Measurements from ENCODE around the gene KRCC1.
"Not testable (repeated sequence)": the region's sequence is repeated elsewhere in the genome, so short reads cannot be mapped to it uniquely, and the experiment has no call there.

Gene KRCC1

DNA sequence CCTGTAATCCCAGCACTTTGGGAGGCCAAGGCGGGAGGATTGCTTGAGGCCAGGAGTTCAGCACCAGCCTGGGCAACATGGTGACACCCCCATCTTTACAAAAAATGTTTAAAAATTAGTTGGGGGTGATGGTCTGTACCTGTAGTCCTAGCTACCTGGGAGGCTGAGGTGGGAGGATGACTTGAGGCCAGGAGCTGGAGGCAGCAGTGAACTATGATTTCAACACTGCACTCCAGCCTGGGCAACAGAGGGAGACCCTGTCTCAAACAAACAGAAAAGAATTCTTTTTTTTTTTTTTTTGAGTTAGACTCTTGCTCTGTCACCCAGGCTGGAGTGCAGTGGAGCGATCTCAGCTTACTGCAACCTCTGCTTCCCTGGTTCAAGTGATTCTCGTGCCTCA lies 55.1 kb downstream of the KRCC1 start:
- not testable (repeated sequence) for H3K9ac ChIP-seq (ENCODE audit: low read depth, low read length); H3K9me3 ChIP-seq (ENCODE audit: control insufficient read depth, insufficient read depth, low read length); H3K27me3 ChIP-seq (ENCODE audit: control insufficient read depth, insufficient read depth, low read length); H3K4me3 ChIP-seq (ENCODE audit: low read depth, low read length); H3K36me3 ChIP-seq (ENCODE audit: control insufficient read depth, insufficient read depth, low read length); H3K27ac ChIP-seq (ENCODE audit: low read depth, low read length); H3K4me1 ChIP-seq (ENCODE audit: control insufficient read depth, insufficient read depth, low read length)

DNA sequence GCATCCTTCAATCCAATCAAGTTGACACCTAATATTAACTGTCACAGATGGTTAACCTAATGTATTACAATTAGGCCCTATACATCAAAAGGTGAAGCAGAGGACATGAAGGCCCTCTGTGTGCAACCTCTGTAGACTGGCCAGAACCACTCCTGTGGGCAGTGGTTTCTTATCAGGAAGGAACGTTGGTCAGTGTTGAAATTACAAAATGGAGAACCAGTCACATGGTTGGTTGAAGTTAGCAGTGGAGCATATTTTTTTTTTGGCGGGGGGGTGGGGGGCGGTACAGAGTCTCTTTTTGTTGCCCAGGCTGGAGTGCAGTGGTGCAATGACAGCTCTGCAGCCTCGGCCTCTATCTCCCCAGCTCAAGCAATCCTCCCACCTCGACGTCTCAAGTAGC lies 59.0 kb downstream of the KRCC1 start:
- H3K27me3 ChIP-seq (ENCODE audit: control insufficient read depth, insufficient read depth, low read length) = no peaks in the 10 kb centered on the region
- H3K36me3 ChIP-seq (ENCODE audit: control insufficient read depth, insufficient read depth, low read length) = no peaks in the 10 kb centered on the region
- no peak overlapping the region for H3K4me3 ChIP-seq (ENCODE audit: low read depth, low read length)
- no peaks in the 10 kb centered on the region for H3K9me3 ChIP-seq (ENCODE audit: control insufficient read depth, insufficient read depth, low read length)
- H3K27ac ChIP-seq (ENCODE audit: low read depth, low read length) = no peak overlapping the region
- H3K9ac ChIP-seq (ENCODE audit: low read depth, low read length) = no peak overlapping the region
- no peaks in the 10 kb centered on the region for H3K4me1 ChIP-seq (ENCODE audit: control insufficient read depth, insufficient read depth, low read length)

DNA sequence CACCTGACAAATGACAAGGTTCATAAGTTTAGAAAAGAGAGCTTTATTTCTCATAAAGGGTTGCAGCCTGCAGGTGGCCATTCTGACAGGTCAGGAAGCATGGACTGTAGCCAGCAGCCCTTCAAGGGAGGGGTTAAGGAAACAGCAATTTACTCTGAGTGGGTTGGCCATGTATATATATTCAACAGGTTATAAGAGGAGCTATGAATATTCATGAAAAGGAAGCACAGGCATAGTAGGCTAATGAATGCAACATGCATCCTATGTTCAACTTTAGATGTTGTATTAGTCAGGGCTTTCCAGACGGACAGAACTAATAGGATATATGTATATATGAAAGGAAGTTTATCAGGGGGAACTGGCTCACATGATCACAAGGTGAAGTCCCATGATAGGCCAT lies 59.8 kb downstream of the KRCC1 start:
- H3K9ac ChIP-seq (ENCODE audit: low read depth, low read length) = no peak overlapping the region
- no peaks in the 10 kb centered on the region for H3K27me3 ChIP-seq (ENCODE audit: control insufficient read depth, insufficient read depth, low read length)
- H3K36me3 ChIP-seq (ENCODE audit: control insufficient read depth, insufficient read depth, low read length) = no peaks in the 10 kb centered on the region
- H3K9me3 ChIP-seq (ENCODE audit: control insufficient read depth, insufficient read depth, low read length) = no peaks in the 10 kb centered on the region
- H3K4me1 ChIP-seq (ENCODE audit: control insufficient read depth, insufficient read depth, low read length) = no peaks in the 10 kb centered on the region
- no peak overlapping the region for H3K4me3 ChIP-seq (ENCODE audit: low read depth, low read length)
- H3K27ac ChIP-seq (ENCODE audit: low read depth, low read length) = no peak overlapping the region

DNA sequence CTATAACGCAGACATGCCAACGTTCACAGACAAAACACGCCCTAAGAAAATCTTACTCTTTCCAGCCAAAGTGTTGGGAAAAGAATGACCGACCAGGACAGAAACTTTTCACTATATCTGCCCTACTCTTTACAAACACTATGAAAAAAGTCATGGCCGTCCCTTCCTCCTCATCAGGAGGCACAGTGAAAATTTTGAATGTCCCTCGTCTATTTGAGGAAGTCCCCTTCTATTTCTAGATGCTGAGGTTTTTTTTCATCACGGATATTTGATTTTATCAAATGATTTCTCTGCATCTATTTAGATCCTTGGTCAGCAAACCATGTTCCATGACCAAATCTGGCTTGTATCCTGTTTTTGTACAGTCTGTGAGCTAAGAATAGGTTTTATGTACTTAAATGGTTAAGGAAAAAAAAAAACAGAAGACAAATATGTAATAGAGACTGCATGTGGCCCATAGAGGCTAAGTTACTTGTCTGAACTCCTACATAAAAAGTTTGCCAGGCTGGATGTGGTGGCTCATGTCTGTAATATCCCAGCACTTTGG lies 61.2 kb downstream of the KRCC1 start:
- H3K4me3 ChIP-seq (ENCODE audit: low read depth, low read length); H3K4me1 ChIP-seq (ENCODE audit: control insufficient read depth, insufficient read depth, low read length); H3K9me3 ChIP-seq (ENCODE audit: control insufficient read depth, insufficient read depth, low read length); H3K27me3 ChIP-seq (ENCODE audit: control insufficient read depth, insufficient read depth, low read length); H3K27ac ChIP-seq (ENCODE audit: low read depth, low read length); H3K36me3 ChIP-seq (ENCODE audit: control insufficient read depth, insufficient read depth, low read length); H3K9ac ChIP-seq (ENCODE audit: low read depth, low read length): not testable (repeated sequence)

DNA sequence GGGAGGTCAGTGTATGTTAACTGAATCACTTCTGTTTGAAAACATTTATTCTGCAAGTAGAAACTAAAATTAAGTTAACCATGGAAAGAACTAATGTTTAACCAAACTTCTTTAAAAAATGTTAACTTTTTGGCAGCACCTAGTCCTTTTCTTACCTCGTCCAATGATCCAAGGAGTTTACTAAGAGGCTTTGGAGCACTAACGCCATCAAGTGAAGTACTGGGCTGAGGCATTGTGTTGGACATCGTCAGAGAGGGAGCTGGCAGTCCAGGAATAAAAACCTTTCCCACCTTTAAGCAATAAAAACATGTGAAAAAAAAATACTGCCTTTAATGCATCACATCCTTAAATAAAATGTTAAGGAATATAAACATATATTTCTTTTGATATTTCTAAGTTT lies 63.0 kb downstream of the KRCC1 start:
- not testable (repeated sequence) for H3K9me3 ChIP-seq (ENCODE audit: control insufficient read depth, insufficient read depth, low read length); H3K4me1 ChIP-seq (ENCODE audit: control insufficient read depth, insufficient read depth, low read length); H3K9ac ChIP-seq (ENCODE audit: low read depth, low read length); H3K4me3 ChIP-seq (ENCODE audit: low read depth, low read length); H3K27ac ChIP-seq (ENCODE audit: low read depth, low read length); H3K36me3 ChIP-seq (ENCODE audit: control insufficient read depth, insufficient read depth, low read length); H3K27me3 ChIP-seq (ENCODE audit: control insufficient read depth, insufficient read depth, low read length)

DNA sequence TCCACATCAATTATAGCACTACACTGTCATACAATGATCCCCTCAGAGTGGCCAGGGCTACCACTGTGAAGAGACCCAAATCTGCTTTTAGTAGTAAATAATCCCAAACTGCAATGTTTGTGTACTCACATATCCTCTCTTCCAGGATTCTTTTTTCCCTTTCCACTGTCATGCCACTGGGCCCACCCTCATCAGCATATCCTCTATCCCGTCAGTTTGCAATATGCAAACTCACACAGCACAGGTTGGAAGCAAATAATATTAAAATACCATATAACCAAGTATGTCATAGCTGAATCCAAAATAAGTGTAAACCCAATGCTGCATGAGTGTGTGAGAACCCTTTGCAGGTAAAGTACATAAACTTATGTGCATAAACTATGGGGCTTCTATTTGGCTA lies 68.1 kb downstream of the KRCC1 start:
- not testable (repeated sequence) for H3K4me1 ChIP-seq (ENCODE audit: control insufficient read depth, insufficient read depth, low read length); H3K27ac ChIP-seq (ENCODE audit: low read depth, low read length); H3K9ac ChIP-seq (ENCODE audit: low read depth, low read length); H3K9me3 ChIP-seq (ENCODE audit: control insufficient read depth, insufficient read depth, low read length); H3K27me3 ChIP-seq (ENCODE audit: control insufficient read depth, insufficient read depth, low read length); H3K36me3 ChIP-seq (ENCODE audit: control insufficient read depth, insufficient read depth, low read length); H3K4me3 ChIP-seq (ENCODE audit: low read depth, low read length)

DNA sequence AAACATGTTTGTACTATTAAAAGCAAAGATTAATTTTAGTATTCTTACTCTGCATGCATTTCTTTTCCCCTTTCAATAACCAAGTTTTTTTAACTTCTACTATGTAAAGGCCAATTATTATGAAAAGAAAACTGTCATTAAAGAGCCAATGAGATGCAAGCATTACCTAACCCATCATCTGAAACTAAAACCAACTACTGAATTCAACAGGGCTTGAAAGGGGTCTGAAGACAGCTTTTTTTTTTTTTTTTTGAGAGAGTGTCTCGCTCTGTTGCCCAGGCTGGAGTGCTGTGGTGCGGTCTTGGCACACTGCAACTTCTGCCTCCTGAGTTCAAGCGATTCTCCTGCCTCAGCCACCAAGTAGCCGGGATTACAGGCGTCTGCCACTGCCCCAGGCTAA lies 69.7 kb downstream of the KRCC1 start:
- not testable (repeated sequence) for H3K4me3 ChIP-seq (ENCODE audit: low read depth, low read length); H3K4me1 ChIP-seq (ENCODE audit: control insufficient read depth, insufficient read depth, low read length); H3K9me3 ChIP-seq (ENCODE audit: control insufficient read depth, insufficient read depth, low read length); H3K27ac ChIP-seq (ENCODE audit: low read depth, low read length); H3K36me3 ChIP-seq (ENCODE audit: control insufficient read depth, insufficient read depth, low read length); H3K27me3 ChIP-seq (ENCODE audit: control insufficient read depth, insufficient read depth, low read length); H3K9ac ChIP-seq (ENCODE audit: low read depth, low read length)

DNA sequence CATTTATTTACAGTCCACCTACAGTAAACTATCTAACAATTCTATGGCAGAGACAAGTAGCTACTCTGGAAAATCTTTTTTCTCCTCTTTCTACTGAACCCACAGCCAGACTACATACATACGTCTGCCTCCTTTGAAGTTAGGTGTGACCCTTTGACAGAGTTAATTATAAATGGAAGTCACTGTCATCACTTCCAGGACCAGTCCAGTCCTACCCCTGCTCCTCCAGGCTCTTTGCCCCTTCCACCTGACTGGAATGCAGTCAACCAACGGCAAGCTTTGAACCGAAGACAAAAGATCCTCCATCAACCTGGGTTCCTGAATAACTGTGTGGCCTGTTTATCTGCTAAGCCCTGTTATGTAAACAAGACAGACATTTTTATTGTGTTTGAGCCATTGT lies 74.4 kb downstream of the KRCC1 start:
- not testable (repeated sequence) for H3K9ac ChIP-seq (ENCODE audit: low read depth, low read length); H3K27me3 ChIP-seq (ENCODE audit: control insufficient read depth, insufficient read depth, low read length); H3K4me1 ChIP-seq (ENCODE audit: control insufficient read depth, insufficient read depth, low read length); H3K27ac ChIP-seq (ENCODE audit: low read depth, low read length); H3K36me3 ChIP-seq (ENCODE audit: control insufficient read depth, insufficient read depth, low read length); H3K9me3 ChIP-seq (ENCODE audit: control insufficient read depth, insufficient read depth, low read length); H3K4me3 ChIP-seq (ENCODE audit: low read depth, low read length)
